ENCODE results near the gene RGL4. TPM values are rescaled to one million over a fixed set of nuclear protein-coding genes. Genes with fewer than 3 reads are reported as not detected.

The RGL4 gene
- polyA plus RNA-seq, 3 donors: 2.3 to 2.4 (median 2.3) TPM

GRCh38 chr22:23708270-23708669 lies 17.5 kb downstream of the RGL4 start:
- no peak overlapping the region for H3K4me3 Mint-ChIP-seq
- no CpG with 5 or more reads among the region's 1 CpG for WGBS (ENCODE audit: insufficient coverage)
- H3K27me3 ChIP-seq (ENCODE audit: control insufficient read depth in 2 of 2, insufficient read depth in 2 of 2, low read length in 2 of 2): no peaks in the 10 kb centered on the region
- no peak overlapping the region for H3K27ac ChIP-seq (ENCODE audit: low read depth in 1 of 2, low read length in 2 of 2)
- H3K36me3 Mint-ChIP-seq: peaks cover 92 to 98% of the 10 kb centered on the region in 2 donors
- H3K27me3 Mint-ChIP-seq (ENCODE audit: low read depth in 3 of 3): peaks cover 0 to 4% (median 0%) of the 10 kb centered on the region in 3 donors
- no peak for TF ChIP-seq CTCF (IDR thresholded peaks at IDR 0.05)
- no peak overlapping the region for H2AFZ ChIP-seq (ENCODE audit: insufficient read depth, low read depth, low read length, poor library complexity, severe bottlenecking)
- no peak for DNase-seq
- no peaks in the 10 kb centered on the region for H3K9me3 ChIP-seq (replicated peaks in 1 of 2; ENCODE audit: control insufficient read depth in 1 of 2, insufficient read depth in 1 of 2, low read length in 2 of 2)
- peaks cover 24% of the 10 kb centered on the region for H3K79me2 ChIP-seq (ENCODE audit: insufficient read depth, low read length)
- no peak overlapping the region for H3K4me2 ChIP-seq (replicated peaks; ENCODE audit: extremely low read depth, low read length, poor library complexity, severe bottlenecking)
- no peak overlapping the region for H3K27ac Mint-ChIP-seq
- H4K20me1 ChIP-seq (ENCODE audit: insufficient read depth, low read length): peaks cover 28% of the 10 kb centered on the region
- peaks cover 92 to 97% of the 10 kb centered on the region in 2 donors for H3K36me3 ChIP-seq (replicated peaks in 1 of 2; ENCODE audit: control insufficient read depth in 1 of 2, insufficient read depth in 2 of 2, low read length in 2 of 2)
- no peak overlapping the region for H3K4me3 ChIP-seq (replicated peaks in 1 of 3; ENCODE audit: low read depth in 2 of 3, low read length in 3 of 3)
- H3K9me3 Mint-ChIP-seq: no peaks in the 10 kb centered on the region
- H3K9ac ChIP-seq (ENCODE audit: insufficient read depth, low read length, poor library complexity, severe bottlenecking): no peak overlapping the region
- no peaks in the 10 kb centered on the region for H3K4me1 ChIP-seq (ENCODE audit: control insufficient read depth in 1 of 2, insufficient read depth in 2 of 2, low read length in 2 of 2)
- H3K4me1 Mint-ChIP-seq: no peaks in the 10 kb centered on the region
- intact Hi-C loops (cut with micrococcal nuclease): no loop called here

- no peak overlapping the region for H3K27ac Mint-ChIP-seq
- TF ChIP-seq CTCF (IDR thresholded peaks at IDR 0.05): no peak
- H3K9me3 ChIP-seq (replicated peaks in 1 of 2; ENCODE audit: control insufficient read depth in 1 of 2, insufficient read depth in 1 of 2, low read length in 2 of 2): no peaks in the 10 kb centered on the region
- intact Hi-C loops (cut with micrococcal nuclease): no loop called here
- H3K4me1 Mint-ChIP-seq: no peaks in the 10 kb centered on the region
- H3K36me3 ChIP-seq (replicated peaks in 1 of 2; ENCODE audit: control insufficient read depth in 1 of 2, insufficient read depth in 2 of 2, low read length in 2 of 2): peaks cover 92 to 97% of the 10 kb centered on the region in 2 donors
- no peaks in the 10 kb centered on the region for H3K27me3 ChIP-seq (ENCODE audit: control insufficient read depth in 2 of 2, insufficient read depth in 2 of 2, low read length in 2 of 2)
- no peak overlapping the region for H3K4me2 ChIP-seq (replicated peaks; ENCODE audit: extremely low read depth, low read length, poor library complexity, severe bottlenecking)
- no peaks in the 10 kb centered on the region for H3K9me3 Mint-ChIP-seq
- peaks cover 21% of the 10 kb centered on the region for H4K20me1 ChIP-seq (ENCODE audit: insufficient read depth, low read length)
- H3K4me1 ChIP-seq (ENCODE audit: control insufficient read depth in 1 of 2, insufficient read depth in 2 of 2, low read length in 2 of 2): no peaks in the 10 kb centered on the region
- no peak overlapping the region for H3K27ac ChIP-seq (ENCODE audit: low read depth in 1 of 2, low read length in 2 of 2)
- H2AFZ ChIP-seq (ENCODE audit: insufficient read depth, low read depth, low read length, poor library complexity, severe bottlenecking): no peak overlapping the region
- no peak overlapping the region for H3K4me3 ChIP-seq (replicated peaks in 1 of 3; ENCODE audit: low read depth in 2 of 3, low read length in 3 of 3)
- peaks cover 90 to 98% of the 10 kb centered on the region in 2 donors for H3K36me3 Mint-ChIP-seq
- H3K27me3 Mint-ChIP-seq (ENCODE audit: low read depth in 3 of 3): peaks cover 0 to 4% (median 0%) of the 10 kb centered on the region in 3 donors
- peaks cover 17% of the 10 kb centered on the region for H3K79me2 ChIP-seq (ENCODE audit: insufficient read depth, low read length)
- no peak overlapping the region for H3K9ac ChIP-seq (ENCODE audit: insufficient read depth, low read length, poor library complexity, severe bottlenecking)
- DNase-seq: no peak
- WGBS (ENCODE audit: insufficient coverage): no CpG with 5 or more reads among the region's 2 CpGs
- no peak overlapping the region for H3K4me3 Mint-ChIP-seq
Measured at GRCh38 chr22:23709107-23709506, 18.3 kb downstream of the RGL4 start.

Data from CD14-positive monocyte (primary cell).